ENCODE data around the gene RUNX1. TPM values are rescaled to one million over a fixed set of nuclear protein-coding genes. Genes with fewer than 3 reads are reported as not detected.
A peak's percentile ranks its signal among the peaks of the same experiment; 100 is the strongest.

Gene RUNX1
- polyA plus RNA-seq, 1 donor from 2014 or later, result 9.2 TPM

DNA sequence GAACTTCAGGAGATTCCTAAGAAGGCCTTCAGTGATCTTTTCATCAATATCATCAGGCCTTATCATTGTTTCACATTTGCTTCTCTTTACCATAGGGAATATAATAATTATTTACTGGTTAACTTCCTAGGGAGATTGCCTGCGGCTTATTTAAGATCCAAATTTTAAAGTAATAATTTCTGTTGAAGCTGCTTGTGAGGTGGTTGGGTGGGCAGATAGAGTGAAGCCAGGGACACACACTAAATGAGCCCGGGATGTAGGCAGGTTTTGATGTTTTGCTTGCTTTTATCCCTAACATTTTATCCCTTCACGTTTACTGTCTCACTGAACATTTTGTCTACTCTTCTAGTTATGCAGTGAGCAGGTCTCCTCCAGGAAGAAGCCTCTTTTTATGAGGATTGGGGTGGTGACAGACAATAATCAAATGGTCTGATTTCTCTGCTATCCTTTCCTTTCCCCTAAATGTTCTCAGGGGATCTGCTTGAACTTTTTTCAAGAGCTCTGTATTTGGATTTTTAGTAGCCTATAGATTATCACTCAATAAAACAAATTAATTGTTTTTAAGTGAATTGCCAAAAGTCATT is 164.7 kb downstream of the RUNX1 start:
- no peaks in the 10 kb centered on the region for H3K27me3 Mint-ChIP-seq
- H3K4me3 Mint-ChIP-seq, result peak overlapping the region in 1 of 4 donors; percentile 28
- peaks cover 24 to 40% (median 31%) of the 10 kb centered on the region in 3 donors for H3K4me1 Mint-ChIP-seq

DNA sequence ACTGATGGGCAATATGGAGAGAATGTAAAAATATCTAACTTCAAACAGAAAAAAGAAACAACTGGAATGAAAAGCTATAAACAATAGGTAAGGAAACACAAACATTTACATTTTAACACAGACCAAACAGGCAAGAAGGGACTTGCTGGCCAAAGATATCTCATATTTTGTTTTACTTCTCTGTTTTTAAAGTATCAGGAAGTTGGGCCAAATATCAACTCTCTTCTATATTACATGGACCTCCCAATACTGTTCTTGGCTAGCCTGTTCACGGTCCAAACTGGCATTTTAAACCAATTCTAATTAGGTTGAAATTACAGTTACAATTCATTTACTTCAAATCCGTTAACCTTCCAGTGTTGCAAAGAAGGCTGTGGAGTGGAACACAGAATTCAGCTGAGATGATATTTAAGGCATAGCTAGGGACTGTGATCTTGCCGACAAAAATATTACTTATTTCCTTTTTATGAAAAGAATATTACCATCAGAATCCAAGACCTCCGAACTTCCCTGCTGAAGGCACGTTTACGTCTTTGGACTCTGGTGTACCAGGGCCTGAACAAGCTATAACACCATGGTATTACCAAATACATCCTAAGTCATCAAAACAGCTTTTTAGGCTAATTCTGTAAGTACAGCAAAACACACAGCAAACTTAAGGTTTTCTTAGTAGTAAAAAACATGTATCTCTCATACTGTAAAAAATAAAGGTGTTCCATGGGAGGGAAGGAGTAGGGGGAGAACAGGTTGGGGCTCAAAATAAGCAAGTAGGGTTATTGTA is 165.4 kb downstream of the RUNX1 start:
- Mint-ChIP-seq H3K27me3 (no peaks in the 10 kb centered on the region), H3K9me3 (no peaks in the 10 kb centered on the region), H3K4me1 (peaks cover 24 to 40% (median 31%) of the 10 kb centered on the region in 3 donors), H3K27ac (peak overlapping the region; percentile 1 to 74 (median 3)), H3K4me3 (peak overlapping the region in 3 of 4 donors; percentile 10 to 77 (median 25)), H3K36me3 (peaks cover 4% of the 10 kb centered on the region)

More for the DNA sequence above, 164.7 kb downstream of the RUNX1 start:
- Mint-ChIP-seq H3K27ac (peak overlapping the region in 2 of 3 donors; percentile 3 to 11), H3K36me3 (peaks cover 4% of the 10 kb centered on the region), H3K9me3 (no peaks in the 10 kb centered on the region)

DNA sequence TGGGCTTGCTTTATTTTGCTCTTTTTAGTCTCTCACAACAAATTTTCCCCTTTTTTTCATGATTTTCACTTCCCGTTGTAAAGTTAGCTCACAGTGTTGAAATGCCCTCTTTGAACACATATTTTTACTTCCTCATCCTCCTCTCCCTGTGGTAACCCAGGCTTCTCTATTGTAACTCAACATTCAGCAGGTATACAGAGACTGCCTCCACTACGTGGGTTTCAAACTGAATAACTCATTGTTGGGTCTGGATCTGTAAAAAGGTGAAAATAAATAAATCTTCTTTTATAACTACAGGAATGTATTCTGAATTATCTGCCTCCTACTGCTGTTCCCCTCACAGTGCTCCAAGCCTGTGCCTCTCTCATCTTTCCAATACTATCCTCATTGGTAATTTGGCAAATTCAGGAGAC is 166.4 kb downstream of the RUNX1 start:
- H3K27me3 Mint-ChIP-seq, result no peaks in the 10 kb centered on the region
- H3K4me1 Mint-ChIP-seq, result peaks cover 20 to 35% (median 25%) of the 10 kb centered on the region in 3 donors
- no peaks in the 10 kb centered on the region for H3K9me3 Mint-ChIP-seq
- H3K27ac Mint-ChIP-seq, result peak overlapping the region; percentile 0 to 2 (median 1)
- H3K36me3 Mint-ChIP-seq, result peaks cover 4% of the 10 kb centered on the region
- peak overlapping the region in 3 of 4 donors; percentile 0 to 53 (median 32) for H3K4me3 Mint-ChIP-seq

DNA sequence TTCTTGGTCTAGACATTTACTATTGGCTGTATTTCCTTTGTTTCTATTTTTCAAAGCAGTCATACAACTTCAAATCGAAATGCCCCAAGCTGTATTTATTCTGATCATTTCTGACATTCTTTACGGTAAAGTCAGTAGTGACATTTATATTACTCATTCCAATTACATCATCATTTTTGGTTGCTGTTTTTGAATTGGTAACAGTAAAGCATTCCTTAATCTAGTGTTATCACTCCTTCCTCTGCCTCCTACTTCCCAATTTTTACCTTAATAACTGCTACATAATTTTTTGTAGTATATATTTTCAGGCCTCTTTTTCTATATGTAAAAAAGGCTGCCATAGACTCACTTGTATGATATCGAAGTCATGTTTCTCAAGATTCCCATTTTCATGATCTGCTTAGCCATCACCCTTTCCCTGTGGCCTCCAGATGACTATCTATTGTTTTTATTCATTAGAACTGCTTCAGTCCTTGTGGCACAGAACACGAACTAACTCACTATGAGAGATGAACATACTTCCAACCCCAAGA is 167.2 kb downstream of the RUNX1 start:
- H3K4me1 Mint-ChIP-seq, result peaks cover 18 to 30% (median 20%) of the 10 kb centered on the region in 3 donors
- no peaks in the 10 kb centered on the region for H3K9me3 Mint-ChIP-seq
- no peak overlapping the region for H3K4me3 Mint-ChIP-seq
- H3K27me3 Mint-ChIP-seq, result no peaks in the 10 kb centered on the region
- peaks cover 4% of the 10 kb centered on the region for H3K36me3 Mint-ChIP-seq
- H3K27ac Mint-ChIP-seq, result peak overlapping the region in 1 of 3 donors; percentile 0

DNA sequence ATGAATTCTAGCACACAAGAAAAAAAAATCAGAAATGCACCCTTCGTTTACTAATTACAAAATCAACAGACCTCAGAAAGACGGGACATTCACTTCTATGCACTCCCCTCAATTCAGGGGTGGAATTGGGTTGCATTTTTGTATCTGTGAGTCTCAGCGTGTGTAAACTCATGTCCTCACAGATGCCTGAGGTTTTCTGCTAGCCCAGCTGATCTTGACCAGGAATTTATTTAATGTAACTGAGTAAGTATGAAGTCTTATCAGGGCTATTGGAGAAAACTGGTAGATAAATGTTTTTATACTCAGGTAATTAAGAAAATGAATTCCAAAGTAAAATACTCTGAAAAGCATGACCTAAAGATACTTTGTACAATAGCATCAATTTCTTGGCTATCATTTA is 167.7 kb downstream of the RUNX1 start:
- H3K4me3 Mint-ChIP-seq, result no peak overlapping the region

DNA sequence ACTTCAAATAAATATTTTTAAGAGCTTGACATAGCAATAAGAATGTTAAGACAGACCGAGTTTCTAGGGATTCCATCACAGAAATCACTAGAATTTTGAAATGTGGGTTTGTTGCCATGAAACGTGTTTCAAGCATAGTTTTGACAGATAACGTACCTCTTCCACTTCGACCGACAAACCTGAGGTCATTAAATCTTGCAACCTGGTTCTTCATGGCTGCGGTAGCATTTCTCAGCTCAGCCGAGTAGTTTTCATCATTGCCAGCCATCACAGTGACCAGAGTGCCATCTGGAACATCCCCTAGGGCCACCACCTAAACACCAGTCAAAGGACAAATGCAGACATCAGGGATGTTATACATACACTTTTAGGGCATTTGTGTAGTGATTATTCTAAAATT is 168.7 kb downstream of the RUNX1 start:
- Mint-ChIP-seq H3K9me3 (no peaks in the 10 kb centered on the region), H3K4me1 (peaks cover 16 to 26% (median 18%) of the 10 kb centered on the region in 3 donors), H3K27me3 (no peaks in the 10 kb centered on the region), H3K36me3 (peaks cover 4% of the 10 kb centered on the region), H3K27ac (no peak overlapping the region), H3K4me3 (peak overlapping the region in 1 of 4 donors; percentile 23)

More for the DNA sequence above, 167.7 kb downstream of the RUNX1 start:
- Mint-ChIP-seq H3K27ac (no peak overlapping the region), H3K27me3 (no peaks in the 10 kb centered on the region), H3K4me1 (peaks cover 18 to 30% (median 20%) of the 10 kb centered on the region in 3 donors), H3K36me3 (peaks cover 4% of the 10 kb centered on the region), H3K9me3 (no peaks in the 10 kb centered on the region)

DNA sequence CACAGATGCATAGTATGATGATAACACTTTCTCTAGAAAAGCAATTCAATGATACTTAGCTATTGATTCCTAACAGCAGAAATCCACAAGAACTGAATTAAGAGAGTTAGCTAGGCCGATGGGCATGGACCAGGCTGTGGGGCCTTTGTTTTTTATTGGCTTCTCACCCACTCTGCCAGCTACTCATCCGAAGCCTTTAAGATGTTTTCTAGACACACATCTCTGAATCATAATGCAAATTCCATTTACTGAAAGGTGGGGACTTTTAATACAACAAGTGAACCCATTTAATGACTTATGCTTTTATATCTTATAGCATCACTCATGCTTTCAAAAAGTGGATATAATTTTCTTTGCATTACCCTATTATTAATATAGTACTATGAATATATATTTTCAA is 170.2 kb downstream of the RUNX1 start:
- Mint-ChIP-seq H3K27ac (no peak overlapping the region), H3K4me1 (peaks cover 28 to 33% (median 28%) of the 10 kb centered on the region in 3 donors), H3K4me3 (no peak overlapping the region), H3K27me3 (no peaks in the 10 kb centered on the region), H3K36me3 (peaks cover 6% of the 10 kb centered on the region), H3K9me3 (no peaks in the 10 kb centered on the region)

DNA sequence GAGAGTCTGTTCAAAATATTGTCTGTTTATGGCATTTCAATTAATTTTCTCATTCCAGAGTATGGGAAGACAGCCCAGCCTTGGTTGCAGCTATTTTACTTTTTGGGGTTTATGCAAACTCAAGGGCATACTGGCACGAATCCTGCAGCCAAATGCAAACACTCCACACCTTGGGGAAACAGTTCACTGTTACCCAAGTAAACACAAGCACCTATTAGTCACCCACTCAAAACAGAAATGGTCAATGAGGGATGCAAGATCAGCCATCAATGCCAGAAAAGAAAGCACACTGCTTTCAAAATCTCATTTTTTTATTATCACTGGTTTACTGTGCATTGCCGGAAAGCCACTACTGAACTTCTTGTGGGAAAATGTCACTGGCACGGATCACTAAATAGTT is 170.6 kb downstream of the RUNX1 start:
- H3K36me3 Mint-ChIP-seq, result peaks cover 6% of the 10 kb centered on the region
- H3K27me3 Mint-ChIP-seq, result no peaks in the 10 kb centered on the region
- no peaks in the 10 kb centered on the region for H3K9me3 Mint-ChIP-seq
- H3K27ac Mint-ChIP-seq, result no peak overlapping the region
- peaks cover 24 to 29% (median 27%) of the 10 kb centered on the region in 3 donors for H3K4me1 Mint-ChIP-seq
- no peak overlapping the region for H3K4me3 Mint-ChIP-seq

DNA sequence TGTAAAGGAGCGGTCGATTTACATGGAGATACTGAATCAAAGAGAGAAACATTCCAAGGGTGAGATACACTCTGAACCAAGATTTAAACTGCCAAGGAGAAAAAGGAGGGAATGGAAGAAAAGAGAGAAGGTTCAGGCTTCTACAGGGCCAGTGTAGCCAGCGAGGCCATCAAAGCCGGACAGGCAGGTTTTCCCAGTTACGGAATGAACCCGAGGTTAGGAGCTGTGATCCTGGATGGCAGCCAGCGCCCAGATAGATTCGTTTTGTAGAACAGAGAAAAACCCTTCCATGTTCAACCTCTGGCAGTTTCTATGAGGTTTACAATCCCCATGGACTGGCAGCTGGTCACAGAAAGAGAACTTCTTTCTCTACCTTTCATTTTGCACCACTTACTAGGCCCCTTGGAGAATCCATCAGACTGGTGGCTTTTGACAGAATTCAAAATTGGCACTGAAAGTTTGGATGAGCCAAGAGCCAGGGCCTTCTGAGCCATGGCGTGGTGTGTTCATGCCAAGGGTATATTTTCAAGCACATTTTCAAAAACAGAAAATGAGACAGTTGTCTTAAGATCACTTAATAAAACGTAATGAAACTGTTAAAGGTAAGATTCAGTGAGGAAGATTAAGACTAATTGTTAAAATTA is 171.5 kb downstream of the RUNX1 start:
- no peaks in the 10 kb centered on the region for H3K9me3 Mint-ChIP-seq
- H3K27ac Mint-ChIP-seq, result no peak overlapping the region
- peaks cover 6% of the 10 kb centered on the region for H3K36me3 Mint-ChIP-seq
- H3K4me3 Mint-ChIP-seq, result no peak overlapping the region
- peaks cover 19 to 20% (median 19%) of the 10 kb centered on the region in 3 donors for H3K4me1 Mint-ChIP-seq
- no peaks in the 10 kb centered on the region for H3K27me3 Mint-ChIP-seq

DNA sequence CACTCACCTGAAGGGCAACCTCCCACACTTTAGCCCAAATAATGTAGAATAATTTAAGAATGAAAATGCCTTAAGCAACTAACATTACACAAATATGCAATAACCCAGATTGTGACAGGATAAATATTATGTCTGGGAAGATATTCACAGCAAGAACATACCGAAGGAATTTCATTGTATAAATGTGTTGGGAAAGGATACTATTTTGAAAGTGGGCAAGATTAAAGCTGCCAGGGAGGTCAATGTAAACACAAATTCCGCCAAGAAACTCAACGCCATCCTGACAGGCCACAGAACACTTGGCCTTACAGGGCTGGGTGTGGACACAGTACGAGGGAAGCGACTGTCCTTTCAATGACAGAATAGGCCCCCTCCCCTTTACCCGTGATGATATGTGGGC is 173.3 kb downstream of the RUNX1 start:
- Mint-ChIP-seq H3K4me1 (peaks cover 13 to 17% (median 13%) of the 10 kb centered on the region in 3 donors), H3K27ac (peak overlapping the region in 1 of 3 donors; percentile 16), H3K27me3 (no peaks in the 10 kb centered on the region), H3K4me3 (no peak overlapping the region), H3K9me3 (no peaks in the 10 kb centered on the region), H3K36me3 (peaks cover 5% of the 10 kb centered on the region)

DNA sequence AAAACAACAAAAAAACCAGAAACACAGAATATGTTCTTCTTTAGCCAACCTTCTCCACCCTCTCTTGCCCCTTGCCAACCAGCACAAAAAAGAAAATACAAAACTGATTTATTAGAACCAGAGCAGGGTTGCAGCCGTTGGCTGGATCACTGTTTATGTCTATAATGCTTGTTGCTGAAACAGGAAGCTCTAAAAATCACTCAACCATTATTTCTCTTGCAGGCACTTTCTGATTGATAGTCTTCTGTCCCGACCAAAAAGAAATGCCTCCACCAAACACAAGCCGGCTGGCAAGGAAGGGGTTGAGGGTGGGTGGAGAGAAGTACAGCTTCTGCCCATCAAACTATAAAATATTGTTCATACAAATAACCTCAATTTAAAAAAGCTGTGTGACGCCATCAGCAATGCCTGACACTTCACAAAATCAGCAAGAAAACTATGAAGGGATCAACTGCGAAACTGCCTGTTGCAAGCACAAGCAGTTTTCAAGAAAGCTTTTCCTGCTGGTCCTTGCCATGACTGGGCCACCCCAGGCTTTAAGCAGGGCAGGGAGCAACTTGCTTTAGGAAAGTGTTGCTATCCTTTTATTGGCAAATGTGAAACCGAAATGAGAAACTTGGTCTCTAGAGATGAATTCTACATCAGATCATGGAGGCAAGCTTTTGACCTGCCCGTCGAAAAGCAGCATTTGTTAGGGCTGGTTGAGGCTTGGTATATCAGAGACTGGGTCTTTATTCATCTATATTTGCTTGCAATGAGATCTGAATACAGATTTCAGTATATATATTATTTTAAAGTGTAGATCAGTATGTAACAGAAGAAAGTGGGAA is 174.2 kb downstream of the RUNX1 start:
- Mint-ChIP-seq H3K27ac (peak overlapping the region; percentile 24 to 92 (median 75)), H3K9me3 (no peaks in the 10 kb centered on the region), H3K4me3 (peak overlapping the region; percentile 43 to 91 (median 82)), H3K4me1 (peaks cover 13 to 17% (median 13%) of the 10 kb centered on the region in 3 donors), H3K36me3 (peaks cover 5% of the 10 kb centered on the region), H3K27me3 (no peaks in the 10 kb centered on the region)

DNA sequence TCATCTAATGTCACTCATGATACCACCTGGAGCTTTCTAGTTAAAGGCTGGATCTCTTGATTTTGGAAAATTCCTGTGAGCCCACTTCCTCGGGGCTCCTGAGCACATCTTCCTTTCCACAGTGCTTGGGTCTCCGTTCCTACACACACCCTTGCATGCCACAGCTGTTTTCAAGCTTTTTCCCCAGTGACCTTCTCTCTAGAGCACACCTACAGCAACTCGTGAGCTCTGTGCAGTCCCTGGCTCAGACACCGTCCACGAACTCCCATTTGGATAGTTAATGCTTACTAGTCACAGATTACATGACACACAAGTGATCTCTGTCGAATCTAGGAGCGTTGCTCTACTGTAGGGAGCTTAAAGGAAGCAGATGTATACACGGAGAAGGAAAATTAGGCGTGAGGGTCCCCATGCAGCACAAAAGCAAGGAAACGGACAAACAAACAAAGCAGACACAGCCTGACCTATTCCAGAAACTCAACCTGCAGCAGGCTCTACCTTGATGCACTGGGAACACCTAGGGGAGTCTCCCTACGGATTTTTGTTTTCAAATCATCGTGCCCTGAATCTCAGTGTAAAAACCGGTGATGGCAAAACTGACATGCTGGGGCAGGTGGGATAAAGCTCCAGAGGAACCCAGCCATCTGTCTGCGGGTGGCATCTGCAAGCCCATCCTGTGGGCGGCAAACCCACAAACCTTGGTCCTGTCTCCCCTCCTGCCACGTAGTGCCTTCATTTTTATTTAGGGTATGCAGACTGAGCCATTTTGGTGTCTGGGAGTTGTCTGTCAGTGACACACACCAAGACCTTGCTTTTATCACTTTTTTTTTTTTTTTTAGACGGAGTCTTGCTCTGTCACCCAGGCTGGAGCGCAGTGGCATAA is 177.8 kb downstream of the RUNX1 start:
- no peak overlapping the region for H3K27ac Mint-ChIP-seq
- H3K4me3 Mint-ChIP-seq, result no peak overlapping the region
- H3K36me3 Mint-ChIP-seq, result peaks cover 8% of the 10 kb centered on the region
- no peaks in the 10 kb centered on the region for H3K9me3 Mint-ChIP-seq
- no peaks in the 10 kb centered on the region for H3K27me3 Mint-ChIP-seq
- H3K4me1 Mint-ChIP-seq, result peaks cover 18 to 22% (median 18%) of the 10 kb centered on the region in 3 donors

DNA sequence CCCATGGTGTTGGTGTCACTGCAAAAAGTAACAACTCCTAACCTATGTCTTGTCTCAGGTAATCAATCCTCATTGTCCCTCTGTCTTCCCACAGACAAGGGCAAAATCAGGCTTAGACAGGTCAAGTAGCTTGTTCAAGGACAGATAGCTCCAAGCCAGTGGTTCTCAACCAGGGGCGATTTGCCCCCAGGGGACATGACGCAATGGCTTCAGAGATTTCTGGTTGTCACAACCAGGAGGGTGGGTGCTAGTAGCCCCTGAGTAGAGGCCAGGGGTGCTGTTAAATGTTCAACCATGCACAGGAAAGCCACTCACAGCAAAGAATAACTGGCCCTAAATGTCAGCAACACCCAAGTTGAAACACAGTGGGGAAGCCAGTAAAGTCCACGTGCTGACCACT is 178.9 kb downstream of the RUNX1 start:
- H3K27ac Mint-ChIP-seq, result no peak overlapping the region
- peaks cover 8% of the 10 kb centered on the region for H3K36me3 Mint-ChIP-seq
- H3K9me3 Mint-ChIP-seq, result no peaks in the 10 kb centered on the region
- H3K27me3 Mint-ChIP-seq, result no peaks in the 10 kb centered on the region
- peaks cover 26 to 29% (median 26%) of the 10 kb centered on the region in 3 donors for H3K4me1 Mint-ChIP-seq
- H3K4me3 Mint-ChIP-seq, result no peak overlapping the region
